PC-3 (cell line): Measurements from ENCODE around the gene ANKS1A.
"Not testable (repeated sequence)": the region's sequence is repeated elsewhere in the genome, so short reads cannot be mapped to it uniquely, and the experiment has no call there.

ENCODE experiments used
- CTCF ChIP-seq: fragments of 300-600 bp; sonication (generic); conservative IDR thresholded peaks from 2 replicates; pipeline ENCODE4 v1.5.1; 2017; ENCODE audit warnings: antibody characterized with exemption, low read depth, mild to moderate bottlenecking, low read length
- EZH2 ChIP-seq: fragments of 300-600 bp; sonication (generic); IDR thresholded peaks from one replicate; pipeline ENCODE4 v1.6.1; 2017; ENCODE audit warnings: antibody characterized with exemption, mild to moderate bottlenecking, low read length; ENCODE audit not compliant: unreplicated experiment
- EZH2phosphoT487 ChIP-seq: fragments of 300-600 bp; sonication (generic); IDR thresholded peaks from 2 replicates; pipeline ENCODE4 v1.6.1; 2018; ENCODE audit warnings: mild to moderate bottlenecking, antibody characterized with exemption, low read length, borderline replicate concordance

- TF ChIP-seq CTCF, EZH2, EZH2phosphoT487: not testable (repeated sequence)
These were observed 40.0 kb upstream of the ANKS1A start for GRCh38 chr6:34849066-34849465.
